PFSK-1 (cell line): ENCODE measurements around the gene MGMT.

ENCODE experiments used
- FOXP2 ChIP-seq: optimal IDR thresholded peaks from 2 replicates; pipeline ENCODE3; 2011; ENCODE audit warnings: borderline replicate concordance, control low read depth, inconsistent platforms; ENCODE audit not compliant: insufficient read depth; ENCODE audit errors: extremely low read length, extremely low read depth
- POLR2AphosphoS5 ChIP-seq: IDR thresholded peaks from 2 replicates; pipeline ENCODE4 v1.6.1; 2012; ENCODE audit warnings: low read depth, mild to moderate bottlenecking, control low read depth, low read length, moderate library complexity
- SIN3A ChIP-seq: IDR thresholded peaks from 2 replicates; pipeline ENCODE4 v1.6.1; 2012; ENCODE audit warnings: mild to moderate bottlenecking, low read length, moderate library complexity, borderline replicate concordance; ENCODE audit not compliant: insufficient read depth
- TAF1 ChIP-seq: IDR thresholded peaks from 2 replicates; pipeline ENCODE4 v1.6.1; 2012; ENCODE audit warnings: low read length, control low read depth, borderline replicate concordance; ENCODE audit not compliant: insufficient read depth
- TF ChIP-seq, protein P1 (sequence below), 2 experiments: IDR thresholded peaks; 2 replicates each; pipeline versions ENCODE4 v1.6.1 to v1.8.0; 2011 to 2012; ENCODE audit warnings: low read depth in 2 of 2, low read length in 2 of 2, control low read depth in 1 of 2, inconsistent platforms in 1 of 2, mild to moderate bottlenecking in 1 of 2, moderate library complexity in 1 of 2; ENCODE audit not compliant: insufficient read depth in 1 of 2

DNA sequence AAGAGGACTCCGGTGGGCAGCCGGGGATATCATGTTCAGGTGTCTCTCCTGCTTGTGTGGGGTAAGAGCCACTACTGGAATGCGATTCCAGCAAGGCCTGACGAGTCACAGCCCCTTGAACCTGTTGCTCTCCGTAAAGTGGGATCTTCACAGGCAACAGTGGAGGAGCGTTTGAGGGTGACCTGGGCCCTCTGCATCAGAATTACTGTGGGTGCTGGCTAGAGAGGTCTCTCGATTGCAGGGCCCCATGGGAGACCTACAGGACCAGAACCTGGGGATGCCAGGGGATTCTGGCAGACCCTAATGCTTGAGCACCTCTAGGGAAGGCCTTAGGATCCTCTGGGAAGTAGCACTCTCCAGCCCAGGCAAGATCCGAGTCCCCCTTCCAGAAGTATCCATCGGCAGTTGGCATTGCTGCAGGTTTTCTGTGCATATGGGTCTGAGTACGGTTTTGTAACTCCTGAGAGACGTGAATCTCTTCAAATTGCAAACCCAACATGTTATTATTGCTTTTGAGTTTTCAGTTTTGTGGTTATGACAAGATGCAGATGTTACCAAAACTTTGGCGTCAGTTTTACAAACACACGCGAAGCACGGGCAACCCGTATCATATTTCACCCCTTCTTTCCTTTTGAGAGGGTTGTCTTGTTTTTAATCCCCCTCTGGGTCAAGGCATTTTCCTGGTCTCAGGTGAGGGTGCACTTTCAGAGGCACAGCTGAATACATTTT is 4.6 kb downstream of the MGMT start:
- no peak for TF ChIP-seq TAF1
- no peak for TF ChIP-seq POLR2AphosphoS5
- TF ChIP-seq, protein P1, sequence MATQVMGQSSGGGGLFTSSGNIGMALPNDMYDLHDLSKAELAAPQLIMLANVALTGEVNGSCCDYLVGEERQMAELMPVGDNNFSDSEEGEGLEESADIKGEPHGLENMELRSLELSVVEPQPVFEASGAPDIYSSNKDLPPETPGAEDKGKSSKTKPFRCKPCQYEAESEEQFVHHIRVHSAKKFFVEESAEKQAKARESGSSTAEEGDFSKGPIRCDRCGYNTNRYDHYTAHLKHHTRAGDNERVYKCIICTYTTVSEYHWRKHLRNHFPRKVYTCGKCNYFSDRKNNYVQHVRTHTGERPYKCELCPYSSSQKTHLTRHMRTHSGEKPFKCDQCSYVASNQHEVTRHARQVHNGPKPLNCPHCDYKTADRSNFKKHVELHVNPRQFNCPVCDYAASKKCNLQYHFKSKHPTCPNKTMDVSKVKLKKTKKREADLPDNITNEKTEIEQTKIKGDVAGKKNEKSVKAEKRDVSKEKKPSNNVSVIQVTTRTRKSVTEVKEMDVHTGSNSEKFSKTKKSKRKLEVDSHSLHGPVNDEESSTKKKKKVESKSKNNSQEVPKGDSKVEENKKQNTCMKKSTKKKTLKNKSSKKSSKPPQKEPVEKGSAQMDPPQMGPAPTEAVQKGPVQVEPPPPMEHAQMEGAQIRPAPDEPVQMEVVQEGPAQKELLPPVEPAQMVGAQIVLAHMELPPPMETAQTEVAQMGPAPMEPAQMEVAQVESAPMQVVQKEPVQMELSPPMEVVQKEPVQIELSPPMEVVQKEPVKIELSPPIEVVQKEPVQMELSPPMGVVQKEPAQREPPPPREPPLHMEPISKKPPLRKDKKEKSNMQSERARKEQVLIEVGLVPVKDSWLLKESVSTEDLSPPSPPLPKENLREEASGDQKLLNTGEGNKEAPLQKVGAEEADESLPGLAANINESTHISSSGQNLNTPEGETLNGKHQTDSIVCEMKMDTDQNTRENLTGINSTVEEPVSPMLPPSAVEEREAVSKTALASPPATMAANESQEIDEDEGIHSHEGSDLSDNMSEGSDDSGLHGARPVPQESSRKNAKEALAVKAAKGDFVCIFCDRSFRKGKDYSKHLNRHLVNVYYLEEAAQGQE (IDR thresholded peaks at IDR 0.05; ENCODE audit: insufficient read depth in 1 of 2, low read depth in 2 of 2, low read length in 2 of 2): no peak
- no peak for TF ChIP-seq FOXP2
- TF ChIP-seq SIN3A: no peak
